Cortex of kidney (tissue), 1 donor: Measurements from ENCODE around the gene GALNT17.

Source experiments
- DNase-seq: peaks from one replicate; lab custom pipeline; 2025; lab: John Stamatoyannopoulos, UW

GALNT17 gene

DNA sequence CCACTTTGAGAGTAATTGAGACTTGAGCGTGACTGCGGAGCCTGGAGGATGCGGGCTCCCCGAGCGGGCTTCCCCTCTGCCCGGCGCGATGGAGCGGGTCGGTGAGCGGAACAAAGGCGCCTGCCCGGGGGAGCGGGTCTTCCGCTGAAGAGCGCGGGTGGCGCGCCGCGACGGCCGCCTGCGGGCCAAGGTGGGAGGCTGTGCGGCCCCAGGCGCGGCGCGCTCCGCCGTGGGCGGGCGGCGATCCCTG lies at the start of gene GALNT17:
TSS of gene GALNT17 (plus strand) at position 18 of the 250 bp plus-strand sequence.
- no peak for DNase-seq

- DNase-seq: no peak
Observed at GRCh38 chr7:71095266-71095860, 36.6 kb upstream of the GALNT17 start.

DNA sequence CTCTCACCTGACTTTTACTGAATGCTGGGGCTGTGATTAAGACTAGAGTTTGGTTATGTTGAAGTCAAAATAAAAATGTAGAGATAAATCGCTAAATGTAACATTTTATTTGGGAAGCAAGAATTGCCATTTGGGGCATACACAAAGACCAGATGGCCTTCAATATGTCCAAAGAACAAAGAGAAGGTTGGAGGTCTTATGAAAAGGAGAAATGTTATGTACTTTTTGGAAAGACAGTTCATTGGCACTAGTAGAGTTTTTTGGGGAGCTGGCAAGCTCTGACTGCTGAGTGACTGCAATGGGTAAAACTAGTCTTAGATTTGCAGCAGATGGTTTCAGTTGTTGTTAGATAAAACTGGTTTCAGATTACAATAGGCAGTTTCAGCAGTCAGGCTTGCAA lies 35.6 kb upstream of the GALNT17 start:
- no peak for DNase-seq

- DNase-seq: no peak
Observed at GRCh38 chr7:71106226-71106625, 25.7 kb upstream of the GALNT17 start.

DNA sequence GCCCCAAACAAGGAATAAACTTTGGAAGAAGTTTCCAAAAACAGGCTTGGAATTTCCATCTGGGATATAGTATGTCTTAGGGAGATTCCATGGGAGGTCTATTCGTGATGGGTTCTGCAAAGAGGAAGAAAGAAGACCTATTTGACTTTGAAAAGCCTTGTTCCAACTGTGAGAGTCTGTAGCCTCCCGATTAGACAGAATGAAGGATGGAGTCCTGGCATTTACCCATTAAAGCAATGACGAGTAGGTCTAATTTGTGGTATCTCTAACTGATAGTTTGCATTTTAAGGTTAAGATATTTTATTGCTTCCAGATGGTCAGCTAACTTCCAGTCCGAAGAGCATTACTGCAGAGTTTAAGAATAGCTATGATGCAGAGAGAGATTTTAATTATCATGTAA lies 19.5 kb upstream of the GALNT17 start:
- no peak for DNase-seq

GRCh38 chr7:71120096-71120495 lies 11.8 kb upstream of the GALNT17 start:
- no peak for DNase-seq

GRCh38 chr7:71129126-71129525 lies 2.8 kb upstream of the GALNT17 start:
- DNase-seq: no peak

- DNase-seq: no peak
Observed at GRCh38 chr7:71130031-71130679, 1.8 kb upstream of the GALNT17 start.

GRCh38 chr7:71131256-71132126 lies 453 bp upstream of the GALNT17 start:
- no peak for DNase-seq

DNA sequence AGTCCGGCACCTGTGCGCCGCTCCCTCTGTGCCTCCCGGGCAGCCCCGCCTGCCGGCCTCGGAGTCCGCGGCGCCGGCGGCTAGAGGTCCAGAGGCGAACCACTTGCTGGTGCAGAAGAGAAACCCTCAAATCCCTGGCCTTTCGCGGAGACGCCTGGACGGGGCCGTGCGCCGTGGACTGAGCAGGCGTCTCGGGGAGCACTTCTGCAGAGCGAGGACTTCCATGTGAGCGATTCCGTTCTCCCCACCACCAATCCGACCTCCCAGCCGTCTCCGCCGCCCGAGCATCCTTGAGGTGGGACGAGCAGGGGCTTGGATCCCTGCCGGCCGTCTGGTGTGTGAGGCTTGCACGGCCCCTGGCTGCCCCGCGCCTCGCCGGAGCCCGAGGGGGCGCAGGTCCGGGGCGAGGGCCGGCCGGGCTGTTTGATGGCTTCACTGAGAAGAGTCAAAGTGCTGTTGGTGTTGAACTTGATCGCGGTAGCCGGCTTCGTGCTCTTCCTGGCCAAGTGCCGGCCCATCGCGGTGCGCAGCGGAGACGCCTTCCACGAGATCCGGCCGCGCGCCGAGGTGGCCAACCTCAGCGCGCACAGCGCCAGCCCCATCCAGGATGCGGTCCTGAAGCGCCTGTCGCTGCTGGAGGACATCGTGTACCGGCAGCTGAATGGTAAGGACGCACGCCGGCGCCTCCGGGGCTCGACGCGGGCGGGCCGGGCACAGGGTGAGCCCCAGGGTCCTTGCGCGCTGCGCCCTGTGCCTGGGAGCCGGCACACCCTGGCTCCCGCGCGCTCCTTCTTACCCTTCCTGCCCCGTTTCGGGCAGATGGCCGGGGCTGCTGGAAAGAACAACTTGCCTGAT lies 660 bp downstream of the GALNT17 start:
- DNase-seq: no peak

DNA sequence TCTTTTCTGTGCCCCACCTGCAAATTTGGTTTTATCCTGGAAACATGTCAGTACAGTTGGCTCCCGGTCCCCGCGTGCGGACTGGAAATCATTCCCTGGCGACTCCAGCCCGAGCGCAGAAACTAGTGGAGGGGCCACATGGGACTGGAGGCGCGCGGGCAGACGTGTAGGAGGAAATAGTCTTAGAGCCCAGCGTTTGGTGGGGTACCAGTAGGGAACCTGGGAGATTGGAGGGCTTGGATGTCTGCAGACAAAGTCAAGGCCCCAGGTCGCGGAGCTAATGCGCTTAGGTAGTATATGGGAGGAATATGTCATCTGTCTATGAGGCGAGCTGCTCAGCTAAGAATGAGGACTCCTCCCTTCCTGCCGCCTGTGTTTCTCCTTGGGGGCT lies 1.3 kb downstream of the GALNT17 start:
- no peak for DNase-seq

DNA sequence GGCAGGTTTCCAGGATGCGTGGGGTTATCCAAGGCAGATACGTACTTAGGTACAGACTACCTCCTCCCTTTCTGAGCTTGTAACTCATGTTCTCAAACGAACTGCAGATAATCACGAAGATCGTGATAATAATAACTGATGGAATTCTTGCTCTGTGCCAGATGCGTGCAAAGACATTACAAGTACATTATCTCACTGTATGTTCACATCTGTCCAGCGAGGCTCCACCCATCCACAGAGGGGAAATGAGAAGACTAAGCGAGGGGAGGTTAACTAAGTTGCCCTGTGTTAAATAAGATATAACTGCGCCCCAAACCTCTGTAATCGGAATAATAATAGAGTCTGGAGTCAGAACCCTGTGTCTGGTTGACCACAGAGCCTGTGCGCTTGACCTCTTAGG lies 1.9 kb downstream of the GALNT17 start:
- no peak for DNase-seq

- DNase-seq: no peak
Observed at GRCh38 chr7:71135116-71135515, 3.2 kb downstream of the GALNT17 start.

GRCh38 chr7:71135663-71136062 lies 3.7 kb downstream of the GALNT17 start:
- DNase-seq: no peak

DNA sequence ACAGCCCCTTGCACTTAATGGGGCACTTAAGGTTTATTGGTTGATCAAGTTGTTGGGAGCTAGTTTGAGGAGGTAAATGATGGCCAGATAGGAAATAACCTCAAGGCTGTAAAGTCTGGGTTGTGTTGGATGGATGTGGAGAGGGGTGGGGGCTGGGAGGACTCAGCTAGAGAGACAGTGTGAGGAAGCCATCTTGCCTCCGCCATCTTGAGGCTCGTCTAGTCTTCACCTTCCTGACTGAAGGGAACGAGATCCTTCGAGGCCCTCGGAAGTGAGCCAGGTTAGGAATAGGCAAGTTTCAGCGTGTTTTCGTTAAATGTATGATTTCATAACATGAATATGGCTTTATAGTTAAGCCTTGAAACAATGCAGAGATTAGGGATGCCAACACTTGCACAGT lies 5.5 kb downstream of the GALNT17 start:
- DNase-seq: no peak

GRCh38 chr7:71140264-71140663 lies 8.3 kb downstream of the GALNT17 start:
- DNase-seq: no peak

DNA sequence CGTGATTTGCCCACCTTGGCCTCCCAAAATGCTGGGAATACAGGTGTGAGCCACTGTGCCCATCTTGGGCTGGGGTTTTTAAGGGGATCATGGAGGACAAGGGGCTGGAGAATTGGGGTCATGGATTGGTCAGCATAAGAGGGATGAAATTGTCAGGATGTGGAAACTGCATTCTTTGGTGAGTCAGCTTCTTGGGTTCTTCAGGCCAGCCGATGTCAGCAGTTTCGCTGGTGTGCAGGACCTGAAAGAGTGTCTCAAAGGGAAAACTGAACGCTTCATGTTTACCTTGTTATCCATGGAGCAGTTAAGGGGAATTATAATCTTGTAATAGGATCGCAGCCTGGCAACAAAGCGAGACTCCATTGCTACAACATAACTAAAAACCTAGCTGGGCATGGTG lies 13.0 kb downstream of the GALNT17 start:
- DNase-seq: no peak

DNA sequence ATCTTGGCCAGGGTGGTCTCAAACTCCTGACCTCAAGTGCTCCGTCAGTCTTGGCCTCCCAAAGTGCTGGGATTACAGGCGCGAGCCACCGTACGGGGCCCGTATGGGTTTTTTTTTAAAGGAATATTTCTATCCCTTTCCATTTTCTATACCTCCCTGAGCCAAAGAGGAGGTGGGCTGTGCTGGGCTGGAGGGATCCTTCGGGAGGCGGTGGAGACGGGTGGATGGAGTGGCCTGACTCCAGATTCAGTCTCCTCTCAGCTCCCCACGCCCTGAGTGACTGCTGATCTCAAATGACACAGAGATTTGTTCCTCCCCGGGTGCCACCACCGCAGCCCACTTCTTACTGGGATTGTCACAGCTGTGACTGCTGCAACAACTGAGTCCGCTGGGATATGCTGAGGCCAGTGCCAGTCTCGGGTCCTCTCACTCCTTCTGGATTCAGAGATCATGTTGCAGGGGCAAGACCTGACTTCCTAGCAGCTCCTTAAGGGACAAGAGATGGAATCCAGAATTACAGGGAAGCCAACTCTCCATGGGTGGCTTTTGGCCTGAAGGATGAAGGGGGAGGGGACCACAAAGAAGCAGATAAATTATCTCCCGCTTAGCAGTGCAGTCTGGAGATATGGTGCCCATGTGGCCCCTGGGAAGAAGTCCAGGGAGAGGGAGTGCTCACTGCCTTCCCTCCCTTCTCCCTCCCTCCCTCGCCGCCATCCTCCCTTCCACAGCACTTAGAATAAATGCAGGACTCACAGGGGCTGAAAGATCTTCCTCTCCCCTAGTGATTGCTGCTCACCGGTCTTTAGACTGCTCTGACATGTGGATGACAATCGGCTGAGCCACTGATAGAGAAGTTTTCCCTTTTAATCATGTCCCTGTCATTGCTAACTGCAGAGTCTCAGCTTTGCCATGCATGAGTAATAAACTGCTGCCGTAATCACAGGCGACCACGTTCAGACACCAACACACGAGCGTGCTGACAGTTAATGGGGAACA lies 14.3 kb downstream of the GALNT17 start:
- DNase-seq: no peak

DNA sequence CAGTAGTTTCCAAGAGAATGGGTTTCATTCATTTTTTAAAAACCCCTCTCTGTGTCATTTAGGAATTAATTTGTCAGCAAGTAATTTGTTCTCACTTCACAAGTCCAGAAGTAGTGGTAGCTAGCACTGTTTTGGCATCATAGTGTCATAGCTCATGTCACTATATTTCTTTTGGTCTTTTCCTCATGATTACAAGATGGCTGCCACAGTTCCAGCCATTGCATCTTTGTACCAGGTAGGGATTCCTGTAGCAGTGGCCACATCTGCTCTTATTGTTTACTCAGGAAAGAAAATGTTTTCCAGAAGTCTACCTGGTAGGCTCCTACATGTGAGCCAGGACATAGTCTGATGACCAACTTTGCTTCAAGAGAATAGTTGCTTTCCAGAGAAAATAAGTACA lies 16.2 kb downstream of the GALNT17 start:
- DNase-seq: no peak

GRCh38 chr7:71155236-71155635 lies 23.3 kb downstream of the GALNT17 start:
- no peak for DNase-seq

DNA sequence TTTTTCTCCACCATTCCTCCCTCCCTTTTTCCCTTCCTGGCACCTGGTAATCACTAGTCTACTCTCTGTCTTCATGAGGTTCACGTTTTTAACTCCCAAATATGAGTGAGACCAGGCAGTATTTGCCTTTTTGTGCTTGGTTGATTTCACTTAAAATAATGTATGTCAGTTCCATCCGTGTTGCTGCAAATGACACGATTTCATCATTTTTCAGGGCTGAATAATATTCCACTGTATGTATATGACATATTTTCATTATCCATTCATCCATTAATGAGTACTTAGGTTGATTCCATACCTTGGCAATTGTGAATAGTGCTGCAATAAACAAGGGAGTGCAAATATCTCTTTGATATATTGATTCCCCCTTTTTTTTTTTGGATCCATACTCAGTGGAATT lies 25.8 kb downstream of the GALNT17 start:
- DNase-seq: no peak
